Gastrocnemius medialis (tissue), 4 donors: Measurements from ENCODE around the gene PCSK5. TPM values are rescaled to one million over a fixed set of nuclear protein-coding genes. Genes with fewer than 3 reads are reported as not detected.

ENCODE experiments used
- ATAC-seq, 2 donors: fragments of 150-250 bp; one replicate each; pipeline ENCODE4 v1.9.1; 2016
- DNase-seq, 2 donors: peaks; one replicate each; pipeline ENCODE4 v3.0.0-alpha.2; 2019
- H3K27ac ChIP-seq, 4 donors: fragments of 200-600 bp; sonication (generic); 1 replicate in 1 of 4; 2 replicates in 3 of 4; pipeline ENCODE4 v1.5.1; 2016 to 2018; ENCODE audit warnings: mild to moderate bottlenecking in 2 of 4, moderate library complexity in 1 of 4
- H3K27me3 ChIP-seq, 3 donors: fragments of 200-600 bp; sonication (generic) in 2 of 3; 1 replicate in 1 of 3; 2 replicates in 2 of 3; pipeline versions ENCODE4 v1.5.1 to v1.6.0; 2016 to 2019; ENCODE audit warnings: mild to moderate bottlenecking in 1 of 3, moderate library complexity in 1 of 3
- H3K36me3 ChIP-seq, 2 donors: fragments of 200-600 bp; sonication (generic) in 1 of 2; one replicate each; pipeline ENCODE4 v1.5.1; 2017 to 2018
- H3K4me1 ChIP-seq, 2 donors: fragments of 200-600 bp; sonication (generic) in 1 of 2; one replicate each; pipeline ENCODE4 v1.5.1; 2016 to 2017; ENCODE audit warnings: mild to moderate bottlenecking in 2 of 2
- H3K4me3 ChIP-seq, 4 donors: fragments of 200-600 bp; sonication (generic) in 3 of 4; 1 replicate in 1 of 4; 2 replicates in 3 of 4; pipeline ENCODE4 v1.5.1; 2016 to 2019; ENCODE audit warnings: mild to moderate bottlenecking in 2 of 4
- H3K9me3 ChIP-seq, 3 donors: fragments of 200-600 bp; sonication (generic) in 2 of 3; 1 replicate in 1 of 3; 2 replicates in 2 of 3; pipeline ENCODE4 v1.5.1; 2016 to 2019
- CTCF ChIP-seq, 5 experiments: fragments of 450-650 bp in 3 of 5; fragments of 200-600 bp in 2 of 5; sonication (generic) in 2 of 5; IDR thresholded peaks in 4 of 5; conservative IDR thresholded peaks in 1 of 5; 1 replicate in 4 of 5; 2 replicates in 1 of 5; pipeline ENCODE4 v1.5.1; 2016 to 2019; ENCODE audit warnings: antibody characterized with exemption in 5 of 5, mild to moderate bottlenecking in 3 of 5, moderate library complexity in 3 of 5
- POLR2A ChIP-seq, 2 donors: fragments of 450-650 bp; IDR thresholded peaks; one replicate each; pipeline ENCODE4 v1.6.1; 2017; ENCODE audit warnings: antibody characterized with exemption in 2 of 2, mild to moderate bottlenecking in 2 of 2, moderate library complexity in 2 of 2
- in situ Hi-C, 4 donors: fragments of 200-750 bp; cut with MboI; loops; one replicate each; pipeline versions ENCODE4 v1.15.0 to v1.8.0; 2017; ENCODE audit warnings: low sequenced_read_pairs in 4 of 4
- intact Hi-C: fragments of 100-400 bp; cut with DNase I; formaldehyde crosslinking; loops from one replicate; pipeline ENCODE4 v1.15.1; 2023; ENCODE audit warnings: low total_unique reads
- total RNA-seq, 4 donors: library from RNA; depleted of rRNA; stranded (reverse); fragments of >200 nt; gene quantifications; one replicate each; pipeline versions ENCODE4 v1.1.0 to v1.2.3, GENCODE V29; 2016

Gene PCSK5
- total RNA-seq, 4 donors from 2014 or later, result 1.3 to 8.3 (median 3.2) TPM

GRCh38 chr9:75941066-75941465 lies 50.6 kb downstream of the PCSK5 start:
- H3K27me3 ChIP-seq, result no peaks in the 10 kb centered on the region
- ATAC-seq, result no peak
- in situ Hi-C loops, result no loop called here
- H3K4me1 ChIP-seq, result peaks cover 0 to 4% of the 10 kb centered on the region in 2 donors
- no peak for TF ChIP-seq POLR2A (IDR thresholded peaks at IDR 0.05)
- TF ChIP-seq CTCF (IDR thresholded peaks at IDR 0.05 in 4 of 5, conservative IDR thresholded peaks at IDR 0.05 in 1 of 5), result no peak
- H3K4me3 ChIP-seq, result no peak overlapping the region
- no peaks in the 10 kb centered on the region for H3K36me3 ChIP-seq
- H3K9me3 ChIP-seq, result no peaks in the 10 kb centered on the region
- no peak overlapping the region for H3K27ac ChIP-seq
- intact Hi-C loops, result no loop called here
- no peak for DNase-seq

- ATAC-seq, result no peak
- Histone ChIP-seq H3K9me3 (no peaks in the 10 kb centered on the region), H3K27ac (no peak overlapping the region), H3K4me1 (peaks cover 0 to 4% of the 10 kb centered on the region in 2 donors), H3K36me3 (no peaks in the 10 kb centered on the region), H3K27me3 (no peaks in the 10 kb centered on the region), H3K4me3 (no peak overlapping the region)
- DNase-seq, result no peak
- in situ Hi-C loops, result no loop called here
- TF ChIP-seq CTCF (IDR thresholded peaks at IDR 0.05 in 4 of 5, conservative IDR thresholded peaks at IDR 0.05 in 1 of 5) (no peak), POLR2A (IDR thresholded peaks at IDR 0.05) (no peak)
- intact Hi-C loops, result no loop called here
Measured at GRCh38 chr9:75941577-75942311, 51.3 kb downstream of the PCSK5 start.

GRCh38 chr9:75946766-75947165 lies 56.3 kb downstream of the PCSK5 start:
- Histone ChIP-seq H3K36me3 (no peaks in the 10 kb centered on the region), H3K4me3 (no peak overlapping the region), H3K27ac (no peak overlapping the region), H3K4me1 (no peaks in the 10 kb centered on the region), H3K9me3 (no peaks in the 10 kb centered on the region), H3K27me3 (no peaks in the 10 kb centered on the region)
- TF ChIP-seq POLR2A (IDR thresholded peaks at IDR 0.05), result no peak
- no peak for TF ChIP-seq CTCF (IDR thresholded peaks at IDR 0.05 in 4 of 5, conservative IDR thresholded peaks at IDR 0.05 in 1 of 5)
- in situ Hi-C loops, result no loop called here
- ATAC-seq (no peak), DNase-seq (no peak)
- intact Hi-C loops, result no loop called here

- no peaks in the 10 kb centered on the region for H3K27me3 ChIP-seq
- TF ChIP-seq CTCF (IDR thresholded peaks at IDR 0.05 in 4 of 5, conservative IDR thresholded peaks at IDR 0.05 in 1 of 5), result no peak
- TF ChIP-seq POLR2A (IDR thresholded peaks at IDR 0.05), result no peak
- ATAC-seq, result no peak
- H3K36me3 ChIP-seq, result no peaks in the 10 kb centered on the region
- in situ Hi-C loops (no loop called here), intact Hi-C loops (no loop called here)
- no peak for DNase-seq
- H3K4me1 ChIP-seq, result no peaks in the 10 kb centered on the region
- H3K4me3 ChIP-seq, result no peak overlapping the region
- H3K27ac ChIP-seq, result no peak overlapping the region
- H3K9me3 ChIP-seq, result no peaks in the 10 kb centered on the region
Measured at GRCh38 chr9:75947233-75947632, 56.8 kb downstream of the PCSK5 start.

- Histone ChIP-seq H3K27ac (no peak overlapping the region), H3K36me3 (no peaks in the 10 kb centered on the region), H3K27me3 (no peaks in the 10 kb centered on the region), H3K9me3 (no peaks in the 10 kb centered on the region), H3K4me3 (no peak overlapping the region), H3K4me1 (no peaks in the 10 kb centered on the region)
- in situ Hi-C loops, result no loop called here
- ATAC-seq (no peak), DNase-seq (no peak)
- intact Hi-C loops, result no loop called here
- TF ChIP-seq POLR2A (IDR thresholded peaks at IDR 0.05) (no peak), CTCF (IDR thresholded peaks at IDR 0.05 in 4 of 5, conservative IDR thresholded peaks at IDR 0.05 in 1 of 5) (no peak)
Measured at GRCh38 chr9:75950998-75951397, 60.5 kb downstream of the PCSK5 start.
